HG03354 (cell line): ENCODE results near the gene FAM117B.
"Not testable (repeated sequence)": the region's sequence is repeated elsewhere in the genome, so short reads cannot be mapped to it uniquely, and the experiment has no call there.

Experiments used
- ATAC-seq: cut with Tn5 transposase; IDR thresholded peaks from one replicate; pipeline ENCODE4 v1.9.1; 2021; ENCODE audit warnings: mild to moderate bottlenecking; ENCODE audit not compliant: unreplicated experiment, poor library complexity, severe bottlenecking

Gene FAM117B

DNA sequence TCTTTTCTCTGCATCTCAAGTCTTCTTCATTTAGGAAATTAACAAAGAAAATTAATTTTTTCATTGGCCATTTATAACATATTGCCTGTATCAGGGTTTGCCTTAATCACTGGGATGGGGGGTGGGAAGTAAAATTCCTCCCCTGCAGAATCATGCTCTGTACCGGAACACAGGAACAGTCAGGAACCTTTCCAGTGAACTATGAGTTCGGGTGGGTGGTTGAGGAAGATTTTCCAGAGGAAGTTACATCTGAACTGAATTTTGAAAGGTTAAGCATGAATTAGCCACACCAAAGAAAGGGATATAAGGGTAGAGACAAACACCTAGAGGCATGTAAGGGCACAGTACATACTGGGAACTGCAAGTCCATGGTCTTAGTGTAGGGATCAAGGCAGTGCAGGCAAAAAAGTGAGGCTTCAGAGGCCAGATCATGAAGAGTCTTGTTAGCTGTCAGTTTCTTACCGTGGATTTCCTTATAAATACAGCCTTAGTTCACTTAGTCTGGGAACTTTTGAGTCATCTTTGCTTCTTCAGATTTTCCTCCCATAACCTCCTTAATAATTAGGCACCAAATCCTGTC lies 55.6 kb downstream of the FAM117B start:
- no peak for ATAC-seq

DNA sequence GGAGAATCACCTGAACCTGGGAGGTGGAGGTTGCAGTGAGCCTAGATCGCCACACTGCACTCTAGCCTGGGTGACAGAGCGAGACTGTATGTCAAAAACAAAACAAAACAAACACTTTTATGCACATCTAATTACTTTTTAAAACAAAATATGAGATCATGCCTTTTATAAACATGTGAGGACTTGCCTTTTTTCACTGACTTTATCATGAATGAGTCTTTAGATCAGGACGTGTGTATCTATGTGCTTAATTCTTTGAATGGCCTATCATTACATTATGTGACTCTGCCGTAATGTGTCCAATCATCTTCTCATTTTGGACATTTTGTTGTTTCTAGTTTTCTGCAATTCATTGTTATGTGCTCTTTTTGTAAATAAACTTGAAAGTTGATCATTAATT lies 58.7 kb downstream of the FAM117B start:
- no peak for ATAC-seq

GRCh38 chr2:202695166-202695565 lies 60.4 kb downstream of the FAM117B start:
- no peak for ATAC-seq

DNA sequence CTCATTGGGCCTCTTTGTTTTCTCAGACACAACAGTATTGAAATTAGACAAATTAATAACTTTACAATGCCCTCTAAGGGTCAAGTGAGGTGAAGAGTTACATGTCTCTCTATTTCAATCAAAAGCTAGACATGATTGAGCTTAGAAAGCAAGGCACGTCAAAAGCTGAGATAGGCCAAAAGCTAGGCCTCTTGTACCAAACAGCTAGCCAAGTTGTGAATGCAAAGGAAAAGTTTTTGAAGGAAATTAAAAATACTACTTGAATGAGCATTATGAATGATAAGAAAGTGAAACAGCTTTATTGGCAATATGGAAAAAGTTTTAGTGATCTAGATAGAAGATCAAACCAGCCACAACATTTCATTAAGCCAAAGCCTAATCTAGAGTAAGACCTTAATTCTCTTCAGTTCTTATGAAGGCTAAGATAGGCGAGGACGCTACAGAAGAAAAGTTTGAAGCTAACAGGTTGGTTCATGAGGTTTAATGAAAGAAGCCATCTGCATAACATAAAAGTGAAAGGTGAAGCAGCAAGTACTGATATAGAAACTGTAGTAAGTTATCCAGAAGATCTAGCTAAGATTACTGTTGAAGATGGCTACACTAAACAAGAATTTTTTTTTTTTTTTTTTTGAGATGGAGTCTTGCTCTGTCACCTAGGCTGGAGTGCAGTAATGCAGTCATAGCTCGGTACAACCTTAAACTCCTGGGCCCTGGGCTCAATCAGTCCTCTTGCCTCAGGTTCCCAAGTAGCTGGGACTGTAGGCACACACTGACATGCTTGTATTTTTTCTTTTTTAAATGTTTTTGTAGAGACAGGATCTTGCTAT lies 65.5 kb downstream of the FAM117B start:
- no peak for ATAC-seq

GRCh38 chr2:202703091-202703490 lies 68.3 kb downstream of the FAM117B start:
- no peak for ATAC-seq

- no peak for ATAC-seq
These were observed 69.5 kb downstream of the FAM117B start for GRCh38 chr2:202704248-202704647.

DNA sequence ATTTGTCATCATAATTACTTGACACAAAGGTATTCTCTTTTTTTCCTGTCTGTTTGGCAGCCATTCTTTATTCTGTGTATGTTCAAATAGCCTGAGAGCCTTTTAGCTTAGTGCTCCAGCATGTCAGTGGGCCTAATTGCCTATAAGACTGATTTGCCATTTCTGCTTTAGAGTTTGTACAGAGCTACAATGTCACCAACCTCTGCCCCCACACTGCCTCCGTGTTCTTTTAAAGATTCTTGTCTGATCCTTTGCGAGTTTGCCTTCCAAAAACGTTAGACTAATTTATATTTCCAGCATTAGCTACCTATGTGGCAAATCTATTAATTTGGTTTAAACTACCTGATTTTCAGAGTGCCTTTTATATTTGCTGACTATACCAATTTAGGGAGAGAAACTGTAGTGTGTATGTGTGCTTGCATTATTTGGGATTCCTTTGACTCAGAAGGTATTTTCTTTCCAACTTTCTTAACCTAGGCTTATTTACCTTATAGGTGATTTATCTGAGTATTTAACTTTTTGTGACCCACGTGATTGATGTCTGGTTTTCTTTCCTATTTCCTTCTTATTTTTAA lies 70.8 kb downstream of the FAM117B start:
- ATAC-seq = no peak

- not testable (repeated sequence) for ATAC-seq
These were observed 80.5 kb downstream of the FAM117B start for GRCh38 chr2:202714971-202715935.

DNA sequence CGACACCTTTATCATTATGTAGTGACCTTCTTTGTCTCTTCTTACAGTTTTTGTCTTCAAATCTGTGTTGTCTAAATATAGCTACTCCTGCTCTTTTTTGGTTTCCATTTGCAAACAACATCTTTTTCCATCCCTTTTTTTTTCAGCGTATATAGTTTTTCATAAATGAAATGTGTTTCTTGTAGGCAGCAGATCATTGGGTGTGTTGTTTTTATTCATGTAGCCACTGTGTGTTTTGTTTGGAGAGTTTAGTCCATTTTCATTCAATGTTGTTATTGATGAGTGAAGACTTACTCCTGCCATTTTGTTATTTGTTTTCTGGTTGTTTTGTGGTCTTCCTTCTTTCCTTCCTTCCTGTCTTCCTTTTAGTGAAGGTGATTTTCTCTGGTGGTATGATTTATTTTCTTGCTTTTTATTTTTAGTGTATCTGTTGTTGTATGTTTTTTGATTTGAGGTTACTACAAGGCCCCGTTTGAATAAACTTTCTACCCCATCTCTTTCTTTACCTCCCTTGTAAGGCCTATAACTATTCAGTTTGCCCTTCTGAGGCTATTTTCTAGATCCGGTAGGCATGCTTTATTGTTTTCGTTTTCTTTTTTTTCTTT lies 81.4 kb downstream of the FAM117B start:
- ATAC-seq = no peak

- ATAC-seq = no peak
These were observed 82.3 kb downstream of the FAM117B start for GRCh38 chr2:202716953-202717597.

GRCh38 chr2:202717598-202718310 lies 83.0 kb downstream of the FAM117B start:
- no peak for ATAC-seq

- ATAC-seq = no peak
These were observed 83.8 kb downstream of the FAM117B start for GRCh38 chr2:202718614-202719013.

DNA sequence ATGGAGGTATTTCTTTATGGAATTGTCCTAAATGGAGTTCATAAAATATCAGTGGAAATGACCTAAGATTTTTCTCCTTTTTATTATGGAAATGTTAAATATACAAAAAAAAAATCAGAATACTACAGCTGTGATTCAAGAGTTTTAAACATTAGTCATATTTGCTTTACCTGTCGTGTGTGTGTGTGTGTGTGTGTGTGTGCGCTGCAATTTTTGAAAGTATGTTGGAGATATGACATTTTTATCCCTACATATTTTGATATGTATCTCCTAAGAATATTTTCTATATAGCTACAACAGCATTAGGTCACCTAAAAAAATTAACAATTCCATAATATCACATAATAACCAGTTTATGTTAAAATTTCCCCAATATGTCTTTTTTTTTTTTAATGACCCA lies 85.5 kb downstream of the FAM117B start:
- ATAC-seq = no peak

GRCh38 chr2:202721621-202722020 lies 86.9 kb downstream of the FAM117B start:
- no peak for ATAC-seq

- ATAC-seq = no peak
These were observed 89.0 kb downstream of the FAM117B start for GRCh38 chr2:202723746-202724145.

DNA sequence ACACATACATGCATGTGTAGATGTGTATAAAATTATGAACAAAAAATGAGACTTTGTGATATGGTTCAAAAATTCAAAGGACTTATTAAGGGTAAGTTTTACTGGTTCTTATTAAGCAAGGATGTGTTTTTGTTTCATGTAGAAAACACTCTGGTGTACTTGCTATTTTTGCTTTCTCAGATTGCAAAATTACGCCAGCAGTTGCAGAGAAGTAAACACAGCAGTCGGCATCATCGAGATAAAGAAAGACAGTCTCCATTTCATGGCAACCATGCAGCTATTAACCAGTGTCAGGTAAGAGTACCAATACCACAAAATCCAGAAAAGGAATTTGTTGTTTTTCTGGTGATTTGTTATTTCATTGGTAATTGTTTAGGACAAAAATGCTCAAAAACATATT lies 91.3 kb downstream of the FAM117B start:
- ATAC-seq = no peak

DNA sequence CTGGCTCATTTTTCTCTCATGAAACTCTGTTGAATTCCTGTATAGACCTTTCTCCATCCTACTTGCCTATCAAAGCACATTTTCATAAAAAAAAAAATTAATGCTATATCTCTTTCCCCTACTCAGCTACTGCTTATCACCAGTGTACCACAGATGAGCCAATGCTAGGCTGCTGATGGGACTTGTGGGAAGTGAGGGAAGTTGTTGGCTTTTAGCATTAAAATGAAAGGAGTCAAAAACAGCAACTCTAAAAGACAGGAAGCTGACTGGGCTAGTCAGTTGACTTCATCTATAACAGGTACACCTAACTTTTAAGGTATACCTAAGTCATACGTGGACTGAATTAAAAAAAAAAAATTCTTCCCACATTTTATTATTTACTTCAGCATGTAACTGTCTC lies 102.1 kb downstream of the FAM117B start:
- ATAC-seq = no peak

GRCh38 chr2:202743613-202744012 lies 108.8 kb downstream of the FAM117B start:
- no peak for ATAC-seq

GRCh38 chr2:202749477-202749876 lies 114.7 kb downstream of the FAM117B start:
- ATAC-seq = no peak
